T-helper 1 cell (primary cell): ENCODE results near the gene BTBD18.

Experiments used
- DNase-seq, 5 donors: peaks; one replicate each; pipeline ENCODE4 v3.0.0-alpha.2; 2012 to 2020
- total RNA-seq, 4 donors: gene quantifications; one replicate each; lab custom pipeline; 2026; lab: John Stamatoyannopoulos, UW

The BTBD18 gene, protein sequence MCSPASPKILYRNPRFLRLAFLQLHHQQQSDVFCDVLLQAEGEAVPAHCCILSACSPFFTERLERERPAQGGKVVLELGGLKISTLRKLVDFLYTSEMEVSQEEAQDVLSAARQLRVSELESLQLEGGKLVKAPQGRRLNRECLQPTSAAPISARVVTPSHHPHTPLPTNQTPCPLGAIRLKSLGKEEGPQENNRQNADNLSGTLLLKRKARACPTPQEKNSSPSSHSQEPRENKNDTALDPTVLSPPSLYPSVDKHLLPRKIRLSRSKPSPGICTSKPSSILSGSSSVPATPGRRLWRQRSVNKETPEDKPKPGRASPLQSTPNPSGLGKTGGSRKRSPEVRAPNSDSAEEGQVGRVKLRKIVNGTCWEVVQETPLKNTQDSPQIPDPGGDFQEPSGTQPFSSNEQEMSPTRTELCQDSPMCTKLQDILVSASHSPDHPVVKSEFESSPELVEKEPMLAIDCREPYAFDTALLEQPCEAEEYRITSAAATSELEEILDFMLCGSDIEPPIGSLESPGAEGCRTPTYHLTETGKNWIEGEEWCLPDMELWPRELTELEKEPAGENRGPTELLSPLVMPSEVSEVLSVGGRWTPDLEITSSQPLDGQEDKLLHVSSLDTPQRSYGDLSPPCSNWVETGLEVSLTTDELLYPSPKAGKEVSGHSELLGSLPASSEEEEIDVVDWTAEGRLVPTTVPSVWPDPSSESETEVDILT
- 0 to 0.12 (median 0) reads per million in 4 donors for total RNA-seq

DNA sequence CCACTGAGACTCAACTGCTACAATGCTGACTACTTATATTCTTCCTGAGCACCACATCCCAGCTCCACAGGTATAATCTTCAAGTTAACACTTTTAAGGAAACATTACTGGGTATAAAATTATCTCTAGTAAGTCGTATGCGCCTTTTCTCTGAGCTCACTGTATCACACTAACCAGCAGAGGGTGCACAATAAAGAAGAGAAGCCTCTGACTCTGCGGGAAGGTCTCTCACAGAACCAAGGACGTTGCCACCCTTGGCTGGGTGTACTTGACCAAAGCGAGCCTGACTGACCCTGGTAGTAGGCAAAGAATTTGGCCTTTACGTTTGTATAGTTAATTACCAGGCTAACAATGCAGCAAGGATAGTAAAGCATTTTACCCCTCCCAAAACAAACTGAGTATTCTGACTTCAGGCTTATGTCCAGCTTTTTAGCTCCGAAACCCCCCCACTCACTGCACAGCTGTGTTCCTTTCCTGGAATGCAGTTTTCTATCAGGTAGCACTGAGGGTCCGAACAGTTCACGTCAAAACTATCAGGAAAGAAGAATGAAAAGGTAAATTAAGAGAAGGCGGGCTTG lies at the start of gene BTBD18:
BTBD18 (minus strand) TSS at position 144 of the 578 bp plus-strand sequence. CDS start 631 bp downstream, outside the sequence.
- DNase-seq = no peak

DNA sequence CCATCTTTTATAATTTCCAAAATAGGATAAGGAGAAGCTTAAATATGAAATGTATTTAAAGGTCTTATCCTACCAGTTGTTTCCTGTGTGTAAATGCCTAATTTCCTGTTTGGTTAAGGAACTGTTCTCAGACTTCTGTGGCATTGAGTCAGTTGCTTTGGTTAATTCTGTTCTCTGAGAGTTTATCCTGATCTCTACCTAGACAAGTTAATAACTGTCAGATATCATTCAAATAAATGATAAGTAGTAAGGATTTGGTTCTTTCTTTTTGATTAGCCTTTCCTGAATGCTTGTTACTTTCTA lies 49.5 kb upstream of the BTBD18 start:
- DNase-seq = no peak

DNA sequence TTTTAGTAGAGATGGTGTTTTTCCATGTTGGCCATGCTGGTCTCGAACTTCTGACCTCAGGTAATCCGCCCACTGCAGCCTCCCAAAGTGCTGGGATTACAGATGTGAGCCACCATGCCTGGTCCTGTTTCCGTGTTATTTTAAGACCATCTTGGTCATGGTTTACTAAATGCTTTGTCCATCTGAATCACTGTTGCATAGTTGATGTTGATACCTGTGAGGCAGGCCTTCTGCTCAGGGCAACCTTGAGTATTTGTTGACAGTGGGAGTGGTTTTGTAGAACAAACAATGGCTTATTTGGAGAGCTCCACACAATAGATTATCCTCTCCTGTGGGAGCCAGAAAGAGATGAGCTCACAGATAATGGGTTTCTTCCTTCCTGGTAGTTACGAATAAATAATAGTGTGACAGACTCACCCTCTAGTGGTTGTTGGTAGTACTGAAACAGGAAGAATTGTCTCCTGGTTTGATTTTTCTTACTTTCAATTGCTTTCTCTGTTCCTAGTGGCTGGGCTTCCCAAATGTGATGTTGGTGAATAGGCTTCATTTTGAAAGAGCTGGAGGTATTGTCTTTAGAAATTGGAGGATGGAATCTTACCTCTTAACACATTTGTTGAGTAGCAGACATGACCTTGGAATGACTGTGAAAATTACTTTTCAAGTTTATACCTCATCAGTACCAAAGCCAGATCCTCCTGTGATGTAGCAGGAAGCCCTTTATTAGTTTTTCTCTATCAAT lies 49.0 kb upstream of the BTBD18 start:
- DNase-seq = peak in 2 of 5 donors; percentile 6 to 63

DNA sequence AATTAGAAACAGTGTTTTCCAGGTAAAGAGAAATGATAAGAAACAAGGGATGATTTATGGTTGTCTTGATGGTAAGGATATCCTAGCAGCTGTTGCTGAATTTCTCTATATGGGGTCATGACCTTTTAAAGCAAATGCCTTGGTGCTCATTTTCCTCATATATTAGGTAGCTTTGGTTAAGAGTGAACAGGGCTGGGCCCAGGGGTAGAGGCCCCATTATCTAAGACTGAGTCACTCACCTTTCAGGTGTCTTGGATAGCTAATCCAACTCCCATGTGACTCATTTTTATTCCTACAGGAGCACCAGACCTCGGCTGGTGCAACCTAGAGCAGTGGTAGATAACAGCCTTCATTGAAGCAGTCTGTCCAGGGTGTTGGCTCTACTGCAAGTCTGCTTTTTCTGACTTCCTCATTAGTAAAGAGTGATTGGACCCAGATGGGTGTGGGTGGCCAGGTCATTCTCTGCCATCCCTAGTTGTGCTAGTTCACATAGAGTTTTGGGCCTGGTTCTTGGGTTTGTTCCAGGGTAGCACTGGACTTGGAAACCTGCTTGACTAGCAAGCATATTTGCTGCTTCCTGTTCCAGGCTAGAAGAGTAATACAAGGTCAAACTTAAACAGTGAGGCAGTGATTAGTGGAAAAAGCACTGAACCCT lies 47.4 kb upstream of the BTBD18 start:
- DNase-seq = no peak

DNA sequence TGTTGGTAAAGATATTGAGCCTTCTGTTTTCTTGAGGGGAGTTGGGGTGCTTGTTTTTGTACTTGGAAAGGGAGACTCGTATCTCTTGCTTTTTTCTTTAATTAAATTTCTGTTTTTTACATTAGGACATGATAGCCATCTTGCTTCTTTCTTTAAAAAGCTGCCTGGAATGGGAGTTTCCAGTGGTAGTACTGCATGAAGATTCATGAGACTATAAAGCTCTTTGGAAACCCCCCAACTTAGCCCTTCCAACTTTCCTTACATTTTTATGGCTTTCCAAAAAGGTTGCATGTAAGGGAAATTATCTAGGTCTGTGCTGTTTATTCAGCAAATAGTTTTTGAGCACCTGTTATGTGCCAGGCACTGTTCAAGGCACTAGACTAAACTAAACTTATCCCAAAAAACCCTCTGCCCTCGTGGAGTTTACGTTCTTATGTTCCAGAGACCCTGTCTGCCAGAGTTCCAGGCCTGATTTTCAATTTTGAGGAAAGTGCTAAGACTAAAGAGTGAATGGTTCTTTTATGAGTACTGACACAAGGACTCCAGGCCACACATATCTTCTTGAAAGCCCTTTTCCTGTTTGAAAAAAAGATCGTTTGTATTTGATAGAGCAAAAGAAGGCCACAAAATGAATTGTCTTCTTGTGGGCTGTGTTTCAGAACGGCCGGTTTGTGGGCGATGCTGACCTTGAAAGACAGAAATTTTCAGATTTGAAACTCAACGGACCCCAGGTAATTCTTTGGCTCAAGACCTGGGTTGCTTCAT lies 41.9 kb upstream of the BTBD18 start:
- no peak for DNase-seq

DNA sequence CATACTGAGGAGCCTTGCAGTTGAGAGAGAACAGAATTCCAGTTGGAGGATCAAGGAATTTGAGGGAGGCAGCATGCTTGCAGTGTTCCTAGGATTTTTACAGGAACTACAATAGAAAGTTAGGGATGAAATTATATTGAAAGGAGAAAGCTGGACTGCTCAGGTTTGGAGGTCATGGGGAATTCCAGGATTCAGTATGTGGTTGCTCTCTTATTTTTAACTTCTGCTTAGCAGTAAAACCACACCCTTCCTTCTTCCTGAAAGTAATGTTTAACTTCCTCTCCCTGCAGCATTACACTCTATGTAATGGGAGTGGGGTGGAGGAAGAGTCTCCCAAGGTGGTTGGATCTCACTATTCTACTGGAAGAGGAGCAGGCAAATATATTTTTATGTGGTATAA lies 41.3 kb upstream of the BTBD18 start:
- peak in 1 of 5 donors; percentile 8 for DNase-seq

DNA sequence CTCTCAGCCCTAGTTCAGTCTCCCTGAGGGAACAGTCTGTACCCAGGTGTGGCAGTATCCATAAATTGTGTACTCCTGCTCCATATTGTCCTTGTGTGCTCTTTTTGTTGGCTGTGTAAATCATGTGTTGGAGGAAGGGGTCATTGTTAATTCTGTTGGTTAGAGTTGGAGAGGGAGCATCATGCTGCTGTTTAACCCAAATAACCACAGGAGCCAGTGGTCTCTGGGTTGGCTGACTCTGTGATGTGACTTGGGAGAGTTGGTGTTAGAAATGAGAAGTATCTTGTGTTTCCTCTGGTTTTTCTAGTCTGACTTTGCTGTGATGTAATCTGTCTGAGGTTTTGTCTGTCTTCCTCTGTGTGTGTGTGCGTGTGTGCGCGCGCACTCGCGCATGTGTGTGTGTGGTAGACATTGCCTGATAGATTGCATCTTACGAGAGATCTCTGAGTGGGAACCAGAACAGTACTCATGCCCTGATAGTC lies 40.5 kb upstream of the BTBD18 start:
- peak; percentile 67 to 91 (median 78) for DNase-seq

DNA sequence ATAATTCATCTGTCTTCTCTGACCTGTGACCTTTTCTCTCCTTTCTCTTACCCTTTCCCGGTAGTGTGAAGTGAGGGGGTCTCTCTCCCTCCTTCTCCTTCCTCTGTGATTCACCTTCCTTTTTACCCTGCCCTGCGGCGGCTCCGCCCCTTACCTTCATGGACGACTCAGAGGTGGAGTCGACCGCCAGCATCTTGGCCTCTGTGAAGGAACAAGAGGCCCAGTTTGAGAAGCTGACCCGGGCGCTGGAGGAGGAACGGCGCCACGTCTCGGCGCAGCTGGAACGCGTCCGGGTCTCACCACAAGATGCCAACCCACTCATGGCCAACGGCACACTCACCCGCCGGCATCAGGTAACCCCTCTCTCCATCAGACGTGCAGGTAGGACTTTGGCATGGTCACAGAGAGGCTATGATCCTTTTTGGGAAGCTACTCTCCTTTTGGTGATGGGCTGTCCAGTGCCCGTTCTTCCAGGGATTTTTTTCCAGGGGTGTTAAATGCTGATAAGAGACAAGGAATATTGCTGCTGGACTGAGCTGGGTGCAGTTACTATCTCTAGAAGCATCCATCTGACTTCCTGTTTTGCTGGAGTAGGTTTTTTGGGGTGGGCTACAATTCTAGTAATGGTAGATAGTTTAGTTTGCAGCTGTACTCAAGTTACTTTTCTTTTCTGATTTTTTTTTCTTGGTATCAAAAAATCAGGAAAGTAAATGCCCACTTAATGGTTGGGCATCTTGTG lies 39.9 kb upstream of the BTBD18 start:
- no peak for DNase-seq

DNA sequence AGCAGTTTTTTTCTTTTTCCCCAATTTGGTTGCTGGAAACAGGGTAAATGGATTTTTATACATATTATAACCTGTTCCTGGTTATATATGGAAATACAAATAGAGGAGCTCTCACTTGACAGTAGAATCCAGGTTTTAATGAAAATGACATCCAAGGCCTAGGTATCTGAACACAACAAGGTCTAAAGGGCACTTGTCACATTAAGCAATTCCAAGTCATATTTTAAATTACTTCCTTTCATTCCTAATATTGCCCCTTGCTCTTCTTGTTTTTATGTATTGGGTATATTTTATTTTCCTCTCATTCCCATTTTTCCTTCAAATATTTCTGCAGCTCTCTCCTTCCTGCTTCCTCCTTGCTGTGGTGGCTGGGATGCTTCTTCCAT lies 37.1 kb upstream of the BTBD18 start:
- no peak for DNase-seq

DNA sequence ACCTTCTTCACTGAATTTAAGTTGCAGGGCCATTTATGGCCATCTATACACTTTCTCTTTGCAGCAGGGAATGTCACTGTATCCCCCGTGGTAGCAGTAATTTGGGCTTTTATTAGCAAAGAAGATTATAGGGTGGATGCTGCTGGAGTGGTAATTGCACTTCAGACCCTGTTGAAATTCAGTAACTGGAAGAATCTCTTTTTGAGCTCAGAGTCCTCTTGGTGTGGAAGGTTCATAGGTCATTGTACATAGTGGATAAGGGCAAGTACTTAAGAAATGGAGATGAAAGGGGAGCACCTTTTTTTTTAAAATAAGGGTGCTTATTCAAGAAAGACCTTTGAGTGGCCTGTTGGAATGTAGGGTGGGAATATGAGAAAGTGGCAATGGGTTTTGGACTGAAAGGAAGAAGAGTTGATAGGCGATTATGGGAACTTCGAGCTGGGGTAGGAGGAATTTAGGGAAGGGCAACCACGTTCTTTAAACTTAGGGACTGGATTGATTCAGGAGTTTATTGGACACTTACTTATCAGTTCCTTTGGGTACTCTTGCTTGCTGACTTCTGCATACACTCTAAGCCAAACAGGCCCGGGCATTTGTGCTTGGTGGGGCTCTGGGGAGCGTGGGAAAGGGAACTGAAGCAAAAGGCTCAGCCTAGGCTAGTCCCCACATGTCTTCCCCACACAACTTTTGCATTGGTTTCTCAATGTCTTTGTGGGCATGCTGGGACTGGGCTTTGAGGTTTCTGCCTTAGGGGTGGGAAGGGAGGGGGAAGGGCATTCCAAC lies 36.5 kb upstream of the BTBD18 start:
- no peak for DNase-seq

DNA sequence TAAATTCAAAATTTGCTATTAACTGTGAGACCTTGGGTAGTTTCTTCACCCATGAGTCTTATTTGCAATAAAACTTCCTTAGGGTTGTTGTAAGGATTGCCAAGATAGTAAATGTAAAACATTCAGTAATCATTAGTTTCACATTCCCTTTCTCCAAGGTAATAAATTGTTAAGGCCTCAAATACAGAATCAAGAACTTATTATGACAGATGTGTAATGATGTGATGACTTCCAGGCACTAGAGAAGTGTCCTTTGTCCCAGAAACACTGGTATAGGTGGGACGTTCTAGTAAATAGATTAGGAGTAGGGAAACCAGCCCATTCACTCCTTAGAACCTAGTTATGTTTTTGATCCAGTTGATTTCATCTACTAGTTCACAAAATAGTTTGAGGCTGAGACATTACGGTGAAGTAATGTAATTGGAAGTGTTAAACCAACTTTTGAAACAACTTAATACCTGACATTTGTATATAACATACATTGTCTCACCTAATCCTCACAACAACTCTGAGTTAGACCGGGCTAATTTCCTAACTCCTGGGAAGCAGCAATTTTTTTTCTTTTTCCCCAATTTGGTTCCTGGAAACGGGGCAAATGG lies 35.5 kb upstream of the BTBD18 start:
- DNase-seq = no peak

DNA sequence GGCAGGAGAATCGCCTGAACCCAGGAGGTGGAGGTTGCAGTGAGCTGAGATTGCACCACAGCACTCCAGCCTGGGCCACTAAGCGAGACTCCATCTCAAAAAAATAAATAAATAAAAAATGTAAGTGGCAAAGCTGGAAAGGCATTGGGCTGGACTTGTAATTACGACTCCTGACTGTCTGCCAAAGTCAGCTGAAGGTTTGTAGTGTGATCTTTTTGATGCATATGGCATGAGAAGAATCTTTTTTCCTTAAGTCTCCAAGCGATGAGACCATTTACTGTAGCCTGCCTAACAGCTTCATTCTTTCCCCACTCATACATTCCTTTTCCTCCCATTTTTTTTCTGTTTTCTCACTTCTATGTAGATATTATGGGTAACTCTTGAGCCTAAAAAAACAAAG lies 34.8 kb upstream of the BTBD18 start:
- no peak for DNase-seq

DNA sequence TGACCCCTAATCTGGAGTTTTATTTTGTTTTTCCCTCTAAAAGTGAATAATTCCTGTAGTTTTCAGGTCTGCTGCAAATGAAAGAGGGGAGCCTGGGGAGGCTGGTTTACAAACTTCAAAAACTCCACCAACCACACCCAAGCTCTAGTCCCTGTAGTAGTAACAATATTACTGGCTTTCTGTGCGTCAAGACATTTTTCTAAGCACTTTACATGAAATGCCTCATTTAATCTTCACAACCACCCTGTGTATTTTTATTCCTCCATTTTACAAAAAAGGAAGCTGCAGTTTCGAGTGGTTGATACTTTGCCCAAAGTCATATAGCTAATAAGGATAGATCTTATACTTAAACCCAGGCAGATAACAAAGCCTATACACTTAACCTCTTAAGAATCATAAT lies 33.5 kb upstream of the BTBD18 start:
- DNase-seq = no peak

DNA sequence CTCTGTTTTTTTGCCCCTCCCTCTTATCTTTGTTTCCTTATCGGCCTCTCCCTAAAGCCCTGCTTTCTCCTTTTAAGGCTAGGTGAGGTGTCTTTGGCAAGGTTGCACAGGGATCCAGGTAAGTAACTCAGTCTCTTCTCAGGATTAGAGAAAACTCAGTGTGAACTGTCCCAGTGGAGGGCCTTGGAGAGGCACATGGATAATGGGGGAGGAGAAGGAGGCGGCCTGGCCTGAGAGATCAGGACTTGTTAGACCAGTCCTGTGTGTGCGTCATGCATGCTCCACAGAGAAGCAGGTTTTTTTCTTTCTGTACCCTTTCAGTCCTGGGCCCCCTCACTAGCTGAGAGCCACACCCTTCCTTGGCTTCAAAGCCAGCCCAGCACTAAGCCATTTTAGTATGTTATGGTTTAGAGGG lies 29.9 kb upstream of the BTBD18 start:
- DNase-seq = no peak

DNA sequence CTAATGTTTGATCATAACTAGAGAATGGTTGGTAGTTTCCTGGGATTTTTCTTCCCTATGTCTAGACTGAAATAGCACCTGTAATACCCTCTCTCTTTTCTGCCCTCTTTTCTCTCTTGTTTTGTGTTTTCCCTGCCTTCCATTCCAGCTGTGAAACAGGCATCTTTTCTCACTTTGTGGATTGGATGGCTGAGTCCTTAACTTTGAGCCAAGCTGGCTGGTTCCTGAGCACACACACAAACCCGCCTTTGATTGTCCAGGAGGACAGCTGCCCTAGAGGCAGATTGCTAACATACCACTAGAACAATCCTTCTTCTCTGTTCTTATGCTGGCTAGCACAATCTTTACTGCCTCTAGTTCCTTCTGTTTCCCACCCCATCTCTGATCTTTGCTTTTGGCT lies 27.7 kb upstream of the BTBD18 start:
- DNase-seq = no peak

DNA sequence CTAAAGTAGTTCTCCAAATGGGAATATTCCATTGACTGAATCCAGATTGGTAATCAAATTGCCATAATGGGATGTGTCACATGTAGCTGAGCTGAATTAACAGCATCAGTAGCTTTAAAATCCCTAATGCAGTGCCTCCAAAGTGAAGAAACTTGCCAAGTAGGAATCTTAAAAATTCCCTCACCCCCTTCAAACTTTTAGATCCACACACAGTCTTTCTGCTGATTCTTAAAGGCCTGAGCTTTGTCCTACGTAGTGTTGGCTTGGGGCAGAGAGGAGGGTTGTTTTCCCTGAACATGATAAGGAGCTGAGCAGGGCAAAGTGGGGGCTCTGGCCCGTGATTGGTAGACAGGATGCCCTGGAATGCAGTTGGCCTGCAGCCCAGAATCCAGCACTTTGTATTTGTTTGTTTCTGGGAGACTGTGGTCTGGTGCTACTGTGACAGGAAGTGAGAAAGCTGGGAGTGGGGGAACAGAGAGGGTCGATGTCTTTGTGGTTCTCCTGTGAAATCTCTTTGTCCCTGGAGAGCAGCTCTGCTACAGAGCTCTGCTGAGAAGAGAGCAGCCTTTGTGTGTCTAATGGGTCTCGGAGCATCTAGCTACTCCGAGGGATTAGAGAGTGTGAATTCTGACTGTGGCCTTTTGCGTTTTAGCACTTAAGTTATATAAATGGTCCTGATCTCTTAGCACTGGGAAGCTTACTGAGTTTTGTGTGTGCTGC lies 26.9 kb upstream of the BTBD18 start:
- DNase-seq = no peak

DNA sequence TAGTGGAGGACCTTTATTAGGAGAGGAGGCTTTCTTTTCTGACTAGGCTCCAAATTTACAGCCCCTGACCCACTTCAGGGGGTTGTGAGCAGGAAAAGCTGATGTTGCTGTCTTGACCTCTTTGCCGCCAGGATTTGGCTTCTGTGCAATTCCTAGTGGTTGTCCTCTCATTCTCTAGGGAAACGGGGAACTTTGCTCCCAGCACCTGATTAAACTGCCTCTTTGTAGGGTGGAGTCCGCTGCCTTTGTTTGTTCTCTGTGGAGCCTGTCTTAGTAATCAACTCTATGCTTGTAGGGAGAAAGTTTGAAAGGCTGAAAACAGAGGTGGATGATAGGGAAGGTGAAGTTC lies 26.3 kb upstream of the BTBD18 start:
- DNase-seq = no peak

DNA sequence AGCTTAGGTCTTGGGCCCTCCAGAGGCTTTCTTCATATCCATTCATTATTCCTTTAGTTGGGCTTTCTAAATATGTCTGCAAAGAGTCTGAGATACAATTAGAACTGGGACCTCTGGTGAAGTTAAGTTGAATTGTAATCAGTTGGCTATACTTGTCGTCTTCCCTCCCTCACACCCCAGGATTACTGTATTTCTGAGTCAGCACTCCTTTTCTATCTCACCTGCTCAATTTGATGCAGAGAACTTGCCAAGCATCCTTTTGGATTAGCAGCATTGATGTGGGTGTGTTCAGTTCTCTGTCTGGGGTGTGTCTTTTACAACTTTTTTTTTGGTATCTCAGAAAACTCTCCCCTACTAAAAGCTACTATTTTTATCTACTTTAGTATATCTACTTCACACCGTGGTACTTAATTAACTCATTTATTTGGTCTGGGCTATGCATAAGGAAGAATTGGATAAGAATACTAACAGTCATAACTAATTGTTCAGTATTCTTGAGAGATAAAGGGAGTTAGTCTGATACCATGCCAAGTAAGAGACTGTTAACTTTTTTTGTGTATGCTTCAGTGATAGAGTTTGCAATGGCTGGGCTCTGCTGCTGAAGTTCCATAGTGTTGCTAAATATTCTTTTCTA lies 25.1 kb upstream of the BTBD18 start:
- DNase-seq = no peak
